Stimulated activated CD4-positive, alpha-beta T cell treated with anti-CD3 and anti-CD28 coated beads, TNF-alpha, amount 100 ng/mL, for 48 hours (primary cell): ENCODE results near the gene MAP3K3.

ENCODE experiments used
- DNase-seq, 3 donors: peaks; one replicate each; pipeline ENCODE4 v3.0.0-alpha.2; 2020; ENCODE audit warnings: low read depth in 3 of 3

MAP3K3 gene

DNA sequence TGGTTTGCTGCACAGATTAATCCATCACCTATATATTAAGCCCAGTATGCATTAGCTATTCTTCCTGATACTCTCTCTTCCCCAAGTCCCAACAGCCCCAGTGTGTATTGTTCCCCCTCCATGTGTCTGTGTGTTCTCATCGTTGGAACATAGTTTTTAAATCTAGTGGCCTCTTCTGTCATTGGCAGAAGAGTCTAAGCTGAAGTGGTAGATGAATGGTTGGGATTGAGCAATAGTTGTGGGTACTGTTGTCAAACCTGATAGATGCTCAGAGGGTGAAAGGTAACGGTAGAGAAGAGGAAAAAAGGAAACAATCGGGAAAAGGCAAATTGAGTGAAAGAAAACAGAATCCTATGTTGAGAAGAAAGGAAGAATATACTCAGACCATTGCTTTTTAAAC lies 29.9 kb downstream of the MAP3K3 start:
- DNase-seq = no peak

DNA sequence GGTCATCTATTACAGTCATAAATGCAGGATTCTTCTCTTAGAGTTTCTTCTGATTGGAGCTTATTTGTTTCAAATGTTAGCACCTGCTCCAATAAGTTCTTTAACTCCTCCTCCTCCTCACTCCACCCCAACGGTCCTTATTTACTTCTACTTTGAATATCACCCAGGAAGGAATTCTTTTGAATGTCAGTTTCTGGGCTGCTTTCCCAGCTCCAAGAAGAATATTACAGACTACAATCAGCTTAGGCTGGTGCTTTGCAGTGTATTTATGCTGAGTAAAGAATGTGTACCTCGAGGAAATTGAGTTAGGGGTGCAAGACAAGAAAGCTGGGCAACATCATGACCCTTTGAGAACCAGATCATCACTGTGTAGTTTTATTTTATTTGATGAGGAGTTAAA lies 30.8 kb downstream of the MAP3K3 start:
- no peak for DNase-seq

DNA sequence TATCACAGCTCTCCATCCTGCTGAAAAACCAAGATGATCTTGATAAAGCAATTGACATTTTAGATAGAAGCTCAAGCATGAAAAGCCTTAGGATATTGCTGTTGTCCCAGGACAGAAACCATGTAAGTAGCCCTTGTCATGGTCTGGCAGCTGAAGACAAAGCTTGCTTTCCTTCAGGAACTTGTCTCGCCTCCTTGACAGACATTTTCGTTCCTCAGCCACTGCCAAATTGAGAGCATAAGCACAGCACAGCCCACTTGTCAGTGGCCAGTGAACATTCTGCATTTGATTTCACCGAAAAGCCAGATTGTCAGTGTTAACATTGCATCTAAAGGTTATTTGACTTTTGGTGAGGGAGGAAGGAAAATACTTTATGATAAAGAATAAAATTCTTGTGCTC lies 35.6 kb downstream of the MAP3K3 start:
- DNase-seq = no peak

DNA sequence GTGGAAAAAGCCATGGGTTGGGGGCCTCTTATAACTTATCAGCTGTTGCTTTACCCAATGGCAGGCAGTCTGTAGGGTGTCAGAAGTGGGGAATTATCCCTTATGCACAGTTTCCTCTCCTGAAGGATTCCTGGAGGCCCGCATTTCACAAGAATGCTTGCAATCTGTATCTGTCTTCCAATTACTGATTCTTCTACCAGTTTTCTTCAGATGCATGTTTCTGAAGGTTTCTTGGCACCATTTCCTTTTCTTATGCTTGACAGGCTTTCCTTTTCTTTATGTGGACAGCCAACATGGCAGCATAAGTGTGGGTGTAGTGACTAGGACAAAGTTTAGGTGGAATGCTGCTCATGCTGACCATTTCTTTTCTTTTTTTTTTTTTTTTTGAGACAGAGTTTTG lies 36.1 kb downstream of the MAP3K3 start:
- no peak for DNase-seq

DNA sequence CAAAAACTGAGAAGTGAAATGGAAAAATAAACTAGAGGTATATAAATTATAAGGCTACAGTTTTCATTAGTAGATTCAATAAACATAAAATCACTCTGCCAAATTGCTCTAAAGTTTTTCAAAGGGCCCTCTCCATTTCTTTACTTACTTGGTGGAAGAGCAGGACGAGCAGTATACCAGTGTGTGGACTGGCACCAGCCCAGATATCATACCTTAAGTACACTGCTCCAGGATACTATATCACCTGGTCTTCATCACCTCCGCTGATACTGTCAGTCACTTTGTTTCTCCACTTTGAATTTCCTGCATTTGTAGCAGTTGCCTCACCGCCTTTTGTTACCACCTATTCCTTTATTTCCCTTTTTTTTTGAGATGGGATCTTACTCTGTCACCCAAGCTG lies 37.6 kb downstream of the MAP3K3 start:
- no peak for DNase-seq

DNA sequence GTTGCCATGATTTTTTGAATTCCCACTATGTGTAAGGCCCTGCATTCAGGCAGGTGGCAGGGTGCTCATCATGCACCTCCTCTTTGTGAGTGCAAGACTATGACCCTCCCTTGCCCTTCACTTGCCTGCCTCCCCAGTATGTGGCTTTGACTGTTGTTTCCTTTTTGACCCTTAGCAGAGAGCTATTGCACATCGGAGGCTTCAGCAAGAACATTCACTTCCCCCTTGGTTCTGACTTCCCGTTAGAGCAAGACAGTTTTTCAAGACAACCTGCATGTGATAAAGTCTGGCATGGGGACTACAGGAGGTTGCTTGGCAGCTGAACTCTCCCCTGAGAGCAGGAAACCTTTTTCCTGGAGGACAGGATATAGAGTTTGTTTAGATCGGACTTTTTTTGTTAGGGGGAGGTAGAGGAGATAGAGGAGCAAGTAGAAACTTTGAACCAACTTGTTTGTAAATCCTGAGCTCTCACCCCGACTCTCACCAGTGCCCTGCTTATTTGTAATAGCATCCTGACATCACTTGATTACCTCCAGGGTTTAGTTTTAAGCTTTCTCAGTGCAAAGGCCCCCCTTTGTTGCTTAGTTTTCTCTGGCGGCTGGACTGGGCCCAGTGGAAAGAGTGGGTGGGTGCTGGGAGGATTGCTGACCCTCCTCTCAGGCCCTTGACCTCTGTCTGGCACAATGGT lies 43.5 kb downstream of the MAP3K3 start:
- no peak for DNase-seq

DNA sequence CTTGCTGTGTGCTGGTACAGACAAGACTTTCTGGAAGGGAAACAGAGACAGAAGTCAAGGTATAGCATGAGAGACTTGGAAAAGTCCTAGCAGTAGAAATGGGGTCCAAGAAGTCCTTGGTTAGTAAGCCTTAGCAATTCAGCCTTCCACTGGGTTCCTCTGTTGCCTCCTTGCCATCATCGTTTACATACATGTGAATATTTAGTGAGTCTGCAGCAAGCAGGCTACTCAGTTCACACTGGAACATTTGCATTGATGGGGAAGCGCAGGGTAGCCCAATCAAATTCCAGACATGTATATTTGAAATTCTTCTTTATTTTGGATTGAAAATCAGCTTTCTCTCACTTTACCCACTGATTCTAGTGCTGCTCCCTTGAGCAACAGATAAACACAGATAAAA lies 50.6 kb downstream of the MAP3K3 start:
- no peak for DNase-seq

DNA sequence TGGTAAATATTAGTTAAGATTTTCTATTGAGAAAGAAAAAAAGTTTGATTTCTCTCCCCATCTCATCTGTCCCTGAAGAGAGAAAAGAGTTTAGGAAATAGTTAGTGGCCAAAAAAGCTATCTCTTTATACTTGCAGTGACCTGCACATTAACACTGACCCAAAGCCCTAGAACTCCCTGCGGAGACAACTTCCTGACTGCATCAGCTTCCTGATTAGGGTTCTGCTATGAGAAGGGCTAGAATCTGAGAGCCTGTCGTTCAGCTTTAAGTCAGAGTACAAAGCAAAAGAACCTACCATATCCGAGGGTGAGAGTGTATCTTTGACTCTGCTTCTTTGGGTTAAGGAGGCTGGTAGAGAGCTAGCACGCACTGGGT lies 53.0 kb downstream of the MAP3K3 start:
- no peak for DNase-seq

DNA sequence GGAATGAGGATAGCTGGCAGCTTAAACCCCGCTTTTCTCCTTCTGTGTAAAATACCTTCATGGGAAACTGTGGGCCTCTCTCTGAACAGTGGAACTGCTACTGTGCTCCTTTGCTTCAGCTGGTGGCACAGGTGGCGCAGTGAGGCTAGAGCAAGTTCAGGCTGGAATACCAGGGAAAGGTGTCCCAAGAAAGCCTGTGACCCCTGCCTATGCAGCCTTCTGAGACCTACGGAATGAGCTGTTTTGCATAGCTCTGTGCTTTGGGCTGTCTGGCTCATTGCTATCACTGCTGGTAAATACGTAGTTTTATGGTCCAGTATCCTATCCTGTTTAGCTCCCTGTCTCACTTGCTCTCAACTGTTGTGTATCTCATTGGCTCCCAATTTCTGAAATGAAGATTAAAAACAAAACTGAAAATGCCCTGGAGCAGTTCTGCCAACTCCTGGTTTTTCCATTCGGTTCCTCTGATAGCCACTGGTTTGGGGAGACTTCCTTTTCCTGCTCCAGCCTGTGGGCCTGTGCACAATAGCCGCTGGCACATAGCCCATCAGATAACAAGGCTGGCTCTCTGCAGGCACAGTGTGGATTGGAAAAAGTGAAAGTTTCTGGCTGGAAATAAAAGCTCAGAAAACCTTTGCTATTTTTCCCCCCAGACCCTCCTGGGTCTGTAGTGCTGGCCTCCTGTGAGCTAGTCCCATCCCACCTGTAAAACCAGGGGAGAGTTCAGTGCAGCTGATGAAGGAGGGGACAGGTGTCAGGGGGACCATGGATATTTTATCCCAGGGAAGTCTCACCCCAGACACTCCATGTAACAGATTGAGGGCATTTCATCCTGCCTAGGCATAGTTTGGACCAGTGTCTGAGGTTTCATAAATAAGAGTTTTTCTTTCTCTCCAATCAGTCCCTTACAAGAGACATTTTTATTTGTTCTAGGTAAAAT lies 53.7 kb downstream of the MAP3K3 start:
- no peak for DNase-seq

DNA sequence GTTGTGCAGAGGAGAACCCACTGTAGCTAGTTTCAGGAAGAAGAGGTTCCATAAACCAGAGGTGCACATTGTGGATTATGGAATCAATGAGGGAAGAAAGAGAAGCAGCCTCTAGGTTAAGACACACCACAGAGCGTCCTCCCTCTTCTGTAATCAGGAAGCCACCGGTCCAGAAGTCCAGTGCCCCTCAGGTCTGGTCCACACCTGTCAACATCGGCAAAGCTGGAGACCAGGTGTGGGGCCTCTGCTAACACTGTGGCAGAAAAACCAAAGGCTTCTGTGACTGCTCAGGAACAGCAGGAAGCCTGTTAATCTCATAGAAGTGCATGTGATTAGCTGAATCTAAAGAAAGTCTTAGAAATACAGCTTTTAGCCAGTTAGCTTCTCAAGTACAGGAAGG lies 54.4 kb downstream of the MAP3K3 start:
- DNase-seq = no peak

DNA sequence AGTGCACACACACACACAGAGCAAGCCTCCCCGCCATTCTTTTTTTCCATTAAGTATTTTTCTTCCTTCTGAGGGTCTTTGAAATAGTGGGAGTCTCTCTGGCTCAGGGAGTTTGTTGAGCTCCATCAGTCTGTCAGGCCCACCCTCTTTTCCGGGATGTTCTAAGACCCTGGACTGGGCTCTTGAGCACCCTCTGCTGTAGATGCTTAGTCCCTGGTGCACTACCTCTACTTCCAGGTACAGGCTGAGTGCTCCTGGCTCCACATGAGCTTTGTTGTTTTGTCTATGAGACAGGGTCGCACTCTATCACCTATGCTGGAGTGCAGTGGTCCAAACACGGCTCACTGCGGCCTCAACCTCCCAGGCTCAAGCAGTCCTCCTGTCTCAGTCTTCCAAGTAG lies 57.0 kb downstream of the MAP3K3 start:
- DNase-seq = no peak

DNA sequence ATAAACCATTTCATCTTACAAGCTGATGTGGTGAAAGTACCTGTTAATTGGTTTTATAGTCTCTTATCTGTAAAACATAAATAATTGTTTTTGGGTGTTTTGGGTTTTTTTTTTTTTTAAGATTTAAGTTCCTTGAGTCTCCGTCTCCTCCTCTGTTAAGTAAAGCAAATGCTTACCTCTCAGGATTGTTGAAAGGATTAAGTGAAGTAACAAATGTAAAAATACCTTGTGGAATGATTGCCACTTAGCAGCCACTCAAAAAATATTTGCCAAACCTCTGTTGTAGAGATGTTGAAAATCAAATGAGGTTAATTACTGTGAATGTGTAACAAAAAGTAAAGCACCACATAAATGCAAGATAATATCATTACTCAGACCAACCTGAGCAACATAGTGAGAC lies 58.5 kb downstream of the MAP3K3 start:
- no peak for DNase-seq

DNA sequence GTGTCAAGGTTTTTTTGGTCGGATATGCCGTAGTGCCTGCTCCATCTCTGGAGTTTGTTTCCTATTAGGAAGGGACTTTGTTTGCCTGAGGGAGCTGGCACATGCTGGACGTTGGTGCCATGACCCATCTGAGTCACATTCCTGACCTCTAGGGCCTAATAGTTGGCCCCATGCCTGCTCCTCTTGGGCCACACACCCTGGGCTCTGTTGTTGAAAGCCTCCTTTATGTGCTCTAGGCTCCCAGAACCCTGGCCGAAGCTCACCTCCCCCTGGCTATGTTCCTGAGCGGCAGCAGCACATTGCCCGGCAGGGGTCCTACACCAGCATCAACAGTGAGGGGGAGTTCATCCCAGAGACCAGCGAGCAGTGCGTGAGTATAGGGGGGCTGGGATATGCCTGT lies 59.3 kb downstream of the MAP3K3 start:
- no peak for DNase-seq

DNA sequence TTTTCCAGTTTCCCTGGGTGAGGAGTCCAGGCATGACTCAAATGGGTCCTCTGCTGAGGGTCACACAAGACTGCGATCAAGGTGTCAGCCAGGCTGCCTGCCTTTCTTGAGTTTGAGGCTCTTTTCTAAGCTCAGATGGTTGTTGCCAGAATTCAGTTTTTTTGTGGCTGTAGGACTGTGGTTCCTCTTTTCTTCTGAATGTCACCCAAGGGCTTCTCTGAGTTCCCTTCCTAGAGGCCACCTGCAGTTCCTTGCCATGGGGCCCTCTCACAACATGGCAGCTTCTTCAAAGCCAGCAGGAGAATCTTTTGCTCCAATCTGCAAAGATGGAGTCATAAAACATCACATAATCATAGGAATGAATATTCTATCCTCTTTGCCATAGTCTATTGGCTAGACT lies 60.2 kb downstream of the MAP3K3 start:
- no peak for DNase-seq

DNA sequence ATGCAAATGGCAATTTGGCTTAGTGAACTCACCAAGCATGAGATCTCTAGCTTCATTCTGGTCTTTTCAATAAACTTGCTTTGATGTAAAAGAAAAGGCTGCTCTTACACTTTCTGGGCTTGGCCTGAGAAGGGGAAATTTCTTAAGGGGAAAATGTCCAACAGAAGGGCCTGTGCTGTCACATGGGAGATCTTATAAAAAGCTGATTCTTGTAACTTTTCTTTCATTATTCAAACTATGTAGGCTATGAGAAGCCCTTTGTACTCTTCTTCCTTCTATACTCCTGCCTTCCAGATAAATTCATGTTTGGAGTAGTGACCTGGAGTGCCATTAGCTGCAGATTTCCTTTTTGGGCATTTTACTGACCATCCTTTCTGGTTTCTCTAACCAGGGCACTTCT lies 60.8 kb downstream of the MAP3K3 start:
- DNase-seq = no peak

DNA sequence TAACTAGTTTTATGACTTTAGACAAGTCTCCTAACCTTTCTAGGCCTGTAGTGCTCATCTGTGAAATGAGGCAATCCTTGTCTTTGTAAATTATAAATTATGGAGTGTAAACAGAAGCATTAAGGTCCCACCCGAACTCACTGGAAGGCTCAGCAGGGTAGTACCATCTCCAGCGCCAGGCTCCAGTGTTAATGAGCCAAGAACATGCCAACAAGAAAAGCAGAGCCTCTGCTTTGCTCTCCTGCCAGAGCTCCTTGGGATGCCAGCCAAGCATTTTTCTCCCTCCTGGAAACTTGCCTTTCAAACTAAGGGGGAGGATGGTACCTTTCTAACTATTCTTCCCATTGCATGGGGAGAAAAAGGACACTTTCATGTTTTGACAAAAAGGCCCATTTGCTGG lies 62.8 kb downstream of the MAP3K3 start:
- no peak for DNase-seq

DNA sequence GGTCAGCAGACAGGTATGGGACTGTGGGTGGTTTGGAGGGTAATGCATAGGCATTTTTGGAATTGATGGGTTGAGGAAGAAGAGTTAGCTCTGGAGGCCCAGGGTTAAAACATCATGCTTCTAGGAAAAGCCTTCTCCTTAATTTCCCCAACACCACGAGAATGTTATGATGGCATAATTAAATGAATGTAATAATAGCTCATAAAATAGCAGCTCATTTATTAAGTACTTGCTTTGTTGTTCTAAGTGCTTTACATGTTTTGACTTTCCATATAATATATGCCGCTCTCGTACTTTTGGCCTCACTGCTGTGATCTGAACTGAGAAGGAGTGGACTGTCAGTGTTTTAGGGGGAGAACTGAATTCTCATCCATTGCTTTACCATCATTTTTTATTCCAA lies 63.4 kb downstream of the MAP3K3 start:
- no peak for DNase-seq

DNA sequence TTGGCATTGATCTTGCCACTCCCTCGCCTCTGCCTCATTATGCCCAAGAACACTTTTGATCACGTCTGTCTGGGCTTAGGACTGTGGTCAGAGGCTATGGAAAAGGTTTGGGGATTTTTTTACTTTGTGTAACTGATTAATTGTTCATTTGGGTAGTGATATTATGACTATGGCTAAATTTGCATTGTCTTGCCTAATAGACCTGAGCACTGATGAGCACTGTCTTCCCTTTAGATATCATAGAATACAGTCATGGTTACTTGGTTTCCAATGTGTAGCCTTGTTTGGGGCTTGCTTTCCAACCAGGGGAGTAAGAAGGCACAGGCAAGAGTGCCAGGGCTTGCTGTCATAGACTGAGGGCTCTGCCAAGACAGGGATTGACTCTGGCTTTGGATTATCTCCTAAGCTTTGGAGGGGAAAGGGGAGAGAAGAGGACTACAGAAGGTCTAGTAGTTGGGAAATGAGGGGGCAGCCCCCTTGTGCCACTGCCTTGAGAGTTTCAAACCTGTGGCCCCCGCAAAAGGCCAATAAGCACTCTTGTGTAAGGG lies 64.0 kb downstream of the MAP3K3 start:
- DNase-seq = no peak

DNA sequence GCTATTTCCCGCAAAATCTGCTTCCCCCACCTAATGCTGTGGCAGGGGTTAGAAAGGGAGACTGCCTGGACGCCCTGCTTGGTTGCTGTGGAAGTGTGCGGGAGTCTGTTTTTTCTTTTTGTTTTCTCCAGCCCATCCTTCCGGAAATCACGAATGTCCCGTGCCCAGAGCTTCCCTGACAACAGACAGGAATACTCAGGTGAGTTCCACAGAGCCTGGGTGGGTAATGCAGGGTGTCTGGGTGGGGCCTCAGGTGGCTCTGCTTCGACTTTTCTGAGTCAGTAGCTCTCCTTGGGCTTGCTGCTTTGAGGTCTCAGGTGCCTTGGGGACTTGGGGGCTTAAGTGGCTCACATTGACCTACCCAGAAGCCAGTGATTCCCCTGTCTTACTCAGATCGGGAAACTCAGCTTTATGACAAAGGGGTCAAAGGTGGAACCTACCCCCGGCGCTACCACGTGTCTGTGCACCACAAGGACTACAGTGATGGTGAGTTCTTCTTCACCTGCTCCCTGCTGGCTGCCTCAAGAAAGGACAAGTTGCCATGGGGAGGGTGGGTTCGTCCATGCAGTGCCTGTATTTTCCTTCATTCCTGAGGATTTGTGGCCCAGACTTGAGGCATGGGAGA lies 66.3 kb downstream of the MAP3K3 start:
- no peak for DNase-seq

DNA sequence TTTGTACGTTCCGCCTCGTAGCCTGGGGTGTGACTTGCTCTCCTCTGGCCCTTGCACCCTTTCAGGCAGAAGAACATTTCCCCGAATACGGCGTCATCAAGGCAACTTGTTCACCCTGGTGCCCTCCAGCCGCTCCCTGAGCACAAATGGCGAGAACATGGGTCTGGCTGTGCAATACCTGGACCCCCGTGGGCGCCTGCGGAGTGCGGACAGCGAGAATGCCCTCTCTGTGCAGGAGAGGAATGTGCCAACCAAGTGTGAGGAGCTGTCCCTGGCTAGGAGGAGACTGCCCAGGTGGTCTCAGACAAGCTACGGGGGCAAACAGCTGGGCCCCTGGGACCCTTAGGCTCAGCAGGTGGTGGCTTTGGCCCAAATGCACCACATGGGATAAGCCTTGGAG lies 67.3 kb downstream of the MAP3K3 start:
- DNase-seq = no peak

DNA sequence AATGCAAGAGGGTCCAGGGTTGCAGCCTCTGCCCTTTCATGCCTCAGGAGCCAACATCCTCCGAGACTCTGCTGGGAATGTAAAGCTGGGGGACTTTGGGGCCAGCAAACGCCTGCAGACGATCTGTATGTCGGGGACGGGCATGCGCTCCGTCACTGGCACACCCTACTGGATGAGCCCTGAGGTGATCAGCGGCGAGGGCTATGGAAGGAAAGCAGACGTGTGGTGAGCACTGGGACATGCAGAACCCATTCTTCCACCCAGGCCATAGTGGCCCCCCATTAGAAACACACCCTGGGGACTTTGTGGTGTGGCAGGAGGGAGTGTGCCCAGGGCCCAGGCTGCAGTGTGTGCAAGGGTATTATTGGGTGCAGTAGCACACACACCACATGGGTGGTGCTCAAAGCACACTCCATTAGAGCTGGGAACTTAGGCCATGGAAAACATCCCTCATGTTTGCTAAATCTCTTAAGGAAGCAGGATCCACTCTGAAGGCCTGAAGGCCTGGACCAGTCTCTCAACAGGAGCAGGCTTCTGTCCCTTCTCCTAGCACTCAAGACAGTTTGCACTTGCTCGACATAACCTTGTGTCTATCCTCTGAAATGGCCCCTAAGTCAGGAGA lies 70.1 kb downstream of the MAP3K3 start:
- no peak for DNase-seq

DNA sequence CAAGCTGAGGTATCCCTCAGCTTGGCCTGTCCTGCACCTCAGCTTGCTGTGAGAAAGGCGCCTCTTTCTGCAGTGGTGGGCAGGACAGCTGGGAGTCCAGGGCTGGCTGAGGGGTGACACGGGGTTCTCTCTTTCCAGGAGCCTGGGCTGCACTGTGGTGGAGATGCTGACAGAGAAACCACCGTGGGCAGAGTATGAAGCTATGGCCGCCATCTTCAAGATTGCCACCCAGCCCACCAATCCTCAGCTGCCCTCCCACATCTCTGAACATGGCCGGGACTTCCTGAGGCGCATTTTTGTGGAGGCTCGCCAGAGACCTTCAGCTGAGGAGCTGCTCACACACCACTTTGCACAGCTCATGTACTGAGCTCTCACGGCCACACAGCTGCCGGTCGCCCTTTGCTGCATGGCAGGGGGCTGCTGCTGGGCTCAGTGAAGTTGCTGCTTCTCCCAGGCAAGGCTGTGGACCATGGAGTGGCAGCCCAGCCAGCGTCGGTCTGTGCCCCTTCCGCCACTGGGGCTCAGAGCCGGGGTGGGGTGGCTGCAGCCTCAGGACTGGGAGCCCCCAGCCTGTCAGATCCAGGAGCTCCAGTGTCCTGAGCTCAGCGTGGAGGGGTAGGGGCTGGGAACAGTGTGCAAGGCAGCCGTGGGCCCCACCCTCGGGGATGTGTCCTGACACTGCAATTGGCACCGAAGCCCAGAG lies 71.3 kb downstream of the MAP3K3 start:
- no peak for DNase-seq
